ENCODE measurements around the gene ELL. TPM values are rescaled to one million over a fixed set of nuclear protein-coding genes. Genes with fewer than 3 reads are reported as not detected.

Gene ELL
- total RNA-seq, 1 experiment from 2014 or later = 22.9 TPM

DNA sequence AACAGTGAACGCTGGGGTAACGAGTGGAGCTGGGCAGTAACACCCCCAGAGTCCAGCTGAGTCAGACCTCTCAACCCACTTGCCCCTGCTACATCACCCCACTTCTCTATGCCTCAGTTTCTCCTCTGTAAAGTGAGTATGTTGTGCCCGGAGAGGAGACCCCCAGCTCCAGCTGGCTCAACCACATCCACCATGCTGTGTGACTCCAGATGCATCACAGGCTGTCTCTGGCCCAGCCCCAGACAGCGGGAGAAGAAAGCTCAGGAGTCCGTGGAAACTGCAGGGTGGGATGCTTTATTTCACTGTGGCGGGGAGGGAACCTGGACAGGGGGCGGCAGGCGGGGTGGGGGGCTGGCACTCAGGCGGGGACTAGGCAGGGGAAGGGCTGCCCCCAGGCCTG lies 9.6 kb upstream of the ELL start:
- peaks cover 2 to 6% of the 10 kb centered on the region in 2 experiments; a peak in 3 of 4 replicates for H3K36me3 ChIP-seq (ENCODE audit: control insufficient read depth in 1 of 2, insufficient read depth in 2 of 2, low read length in 2 of 2)
- H3K4me2 ChIP-seq (ENCODE audit: low read length) = no peak overlapping the region
- H3K4me3 ChIP-seq (replicated peaks in 1 of 2; ENCODE audit: low read depth in 1 of 2, low read length in 2 of 2) = no peak overlapping the region
- no peaks in the 10 kb centered on the region for H3K9me2 ChIP-seq (ENCODE audit: insufficient read depth)
- no peaks in the 10 kb centered on the region for H3K9me3 ChIP-seq (ENCODE audit: control insufficient read depth in 1 of 2, insufficient read depth in 1 of 2, low read depth in 1 of 2, low read length in 2 of 2)
- no peak overlapping the region for H3K27ac ChIP-seq (ENCODE audit: low read depth, low read length)
- H3K9ac ChIP-seq (ENCODE audit: low read length) = no peak overlapping the region
- DNase-seq (ENCODE audit: low read depth, low spot score) = no peak
- no peaks in the 10 kb centered on the region for H4K20me1 ChIP-seq (ENCODE audit: insufficient read depth)
- no peaks in the 10 kb centered on the region for H3K79me2 ChIP-seq (ENCODE audit: insufficient read depth, low read length)
- H3K4me1 ChIP-seq (ENCODE audit: control insufficient read depth in 1 of 2, insufficient read depth in 2 of 2, low read length in 2 of 2) = peaks cover 2 to 9% of the 10 kb centered on the region in 2 experiments; a peak in 3 of 4 replicates
- intact Hi-C loops (cut with micrococcal nuclease) = no loop called here
- TF ChIP-seq RAD21 (IDR thresholded peaks at IDR 0.05; ENCODE audit: low read depth) = no peak
- H2AFZ ChIP-seq (ENCODE audit: low read depth, low read length, poor library complexity, severe bottlenecking) = no peak overlapping the region
- ChIA-PET RAD21 (ENCODE audit: low non-redundant PET in 1 of 2, low total read pairs in 2 of 2, uncharacterized antibody in 2 of 2, unreplicated experiment in 2 of 2) (no interaction called here), POLR2A (interaction anchor here (0.9 kb wide), 1 partner anchor 26 kb away, joined by 3 read pairs; the partner anchor contains the start of gene KXD1), CTCF (no interaction called here)
- BruUV-seq (replicated peaks) = no TSS peak
- no peaks in the 10 kb centered on the region for H3K27me3 ChIP-seq (ENCODE audit: insufficient read depth, low read length)
- no peak for ATAC-seq

DNA sequence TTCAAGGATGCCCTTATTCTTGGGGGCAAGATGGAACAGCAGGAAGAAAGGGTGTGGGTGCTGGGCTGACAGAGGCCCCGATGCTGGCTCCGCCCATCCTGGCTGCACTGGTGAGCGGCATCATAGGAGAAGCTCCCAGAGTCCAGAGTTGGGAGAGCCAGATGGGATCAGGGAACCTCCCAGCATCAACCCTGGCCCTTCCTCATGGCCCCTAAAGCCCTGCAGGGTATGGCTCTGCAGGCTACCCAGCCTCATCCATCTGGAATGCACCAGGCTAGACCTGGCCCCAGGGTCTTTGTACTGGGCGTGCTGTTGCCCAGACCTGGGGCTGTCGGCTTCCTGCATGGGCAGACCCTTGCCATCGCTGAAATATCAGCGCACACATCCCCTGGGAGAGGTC lies 7.9 kb upstream of the ELL start:
- BruUV-seq (replicated peaks) = no TSS peak
- DNase-seq (ENCODE audit: low read depth, low spot score) = no peak
- H3K27me3 ChIP-seq (ENCODE audit: insufficient read depth, low read length) = no peaks in the 10 kb centered on the region
- ChIA-PET RAD21 (ENCODE audit: low non-redundant PET in 1 of 2, low total read pairs in 2 of 2, uncharacterized antibody in 2 of 2, unreplicated experiment in 2 of 2) (no interaction called here), POLR2A (no interaction called here), CTCF (no interaction called here)
- no peak overlapping the region for H3K4me2 ChIP-seq (ENCODE audit: low read length)
- H3K4me3 ChIP-seq (replicated peaks in 1 of 2; ENCODE audit: low read depth in 1 of 2, low read length in 2 of 2) = no peak overlapping the region
- H2AFZ ChIP-seq (ENCODE audit: low read depth, low read length, poor library complexity, severe bottlenecking) = no peak overlapping the region
- peak; percentile 27 for ATAC-seq
- no peaks in the 10 kb centered on the region for H3K9me2 ChIP-seq (ENCODE audit: insufficient read depth)
- no peak overlapping the region for H3K27ac ChIP-seq (ENCODE audit: low read depth, low read length)
- H3K9ac ChIP-seq (ENCODE audit: low read length) = no peak overlapping the region
- intact Hi-C loops (cut with micrococcal nuclease) = no loop called here
- no peaks in the 10 kb centered on the region for H3K9me3 ChIP-seq (ENCODE audit: control insufficient read depth in 1 of 2, insufficient read depth in 1 of 2, low read depth in 1 of 2, low read length in 2 of 2)
- no peaks in the 10 kb centered on the region for H3K79me2 ChIP-seq (ENCODE audit: insufficient read depth, low read length)
- H3K4me1 ChIP-seq (ENCODE audit: control insufficient read depth in 1 of 2, insufficient read depth in 2 of 2, low read length in 2 of 2) = peaks cover 4 to 15% of the 10 kb centered on the region in 2 experiments; a peak in 3 of 4 replicates
- H4K20me1 ChIP-seq (ENCODE audit: insufficient read depth) = no peaks in the 10 kb centered on the region
- H3K36me3 ChIP-seq (ENCODE audit: control insufficient read depth in 1 of 2, insufficient read depth in 2 of 2, low read length in 2 of 2) = peaks cover 0 to 6% of the 10 kb centered on the region in 2 experiments; a peak in 3 of 4 replicates
- TF ChIP-seq ELF1 (IDR thresholded peaks at IDR 0.05; ENCODE audit: borderline replicate concordance, low read depth) = no peak

DNA sequence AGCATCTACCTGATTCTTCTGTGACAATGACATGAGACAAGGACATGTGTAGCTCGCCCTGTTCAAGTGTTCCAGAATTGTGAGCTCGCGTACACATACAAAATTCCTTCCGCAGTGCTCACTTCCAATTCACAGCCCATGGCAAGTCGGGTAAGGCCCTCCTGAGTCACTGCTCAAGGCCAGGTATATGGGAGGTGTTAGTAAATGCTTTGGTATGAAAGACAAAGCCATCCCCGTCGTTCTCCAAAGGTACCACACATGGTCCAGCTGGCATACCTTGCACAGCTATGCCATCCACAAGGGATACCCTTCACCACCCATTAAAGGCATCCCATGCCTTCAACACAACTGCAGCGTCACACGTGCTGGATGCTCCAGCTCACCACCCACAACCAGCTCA lies 4.4 kb upstream of the ELL start:
- CTCF ChIA-PET = interaction anchor here (0.5 kb wide), 1 partner anchor 25 kb away, joined by 4 read pairs; no protein-coding TSS in a partner anchor
- Histone ChIP-seq H3K4me1 (ENCODE audit: control insufficient read depth in 1 of 2, insufficient read depth in 2 of 2, low read length in 2 of 2) (peaks cover 7 to 27% of the 10 kb centered on the region in 2 experiments), H2AFZ (ENCODE audit: low read depth, low read length, poor library complexity, severe bottlenecking) (no peak overlapping the region), H3K9ac (ENCODE audit: low read length) (no peak overlapping the region), H3K27me3 (ENCODE audit: insufficient read depth, low read length) (no peaks in the 10 kb centered on the region), H3K36me3 (ENCODE audit: control insufficient read depth in 1 of 2, insufficient read depth in 2 of 2, low read length in 2 of 2) (no peaks in the 10 kb centered on the region; a peak in 2 of 4 replicates), H3K27ac (ENCODE audit: low read depth, low read length) (no peak overlapping the region), H3K79me2 (ENCODE audit: insufficient read depth, low read length) (peaks cover 5% of the 10 kb centered on the region), H3K9me3 (ENCODE audit: control insufficient read depth in 1 of 2, insufficient read depth in 1 of 2, low read depth in 1 of 2, low read length in 2 of 2) (no peaks in the 10 kb centered on the region), H3K4me3 (replicated peaks in 1 of 2; ENCODE audit: low read depth in 1 of 2, low read length in 2 of 2) (no peak overlapping the region), H3K4me2 (ENCODE audit: low read length) (peak overlapping the region; percentile 15), H3K9me2 (ENCODE audit: insufficient read depth) (no peaks in the 10 kb centered on the region), H4K20me1 (ENCODE audit: insufficient read depth) (no peaks in the 10 kb centered on the region)
- DNase-seq (ENCODE audit: low read depth, low spot score) = peak; percentile 26
- RAD21 ChIA-PET (ENCODE audit: low non-redundant PET in 1 of 2, low total read pairs in 2 of 2, uncharacterized antibody in 2 of 2, unreplicated experiment in 2 of 2) = interaction anchor here in 1 of 2 experiments (1.1 kb wide), 1 partner anchor 31 kb away, joined by 4 read pairs; the partner anchor contains the start of gene KXD1
- no peak for TF ChIP-seq SIN3A (IDR thresholded peaks at IDR 0.05; ENCODE audit: low read depth)
- TF ChIP-seq ZNF274 (IDR thresholded peaks at IDR 0.05; ENCODE audit: low read depth, low read length) = no peak
- TF ChIP-seq, protein P1, sequence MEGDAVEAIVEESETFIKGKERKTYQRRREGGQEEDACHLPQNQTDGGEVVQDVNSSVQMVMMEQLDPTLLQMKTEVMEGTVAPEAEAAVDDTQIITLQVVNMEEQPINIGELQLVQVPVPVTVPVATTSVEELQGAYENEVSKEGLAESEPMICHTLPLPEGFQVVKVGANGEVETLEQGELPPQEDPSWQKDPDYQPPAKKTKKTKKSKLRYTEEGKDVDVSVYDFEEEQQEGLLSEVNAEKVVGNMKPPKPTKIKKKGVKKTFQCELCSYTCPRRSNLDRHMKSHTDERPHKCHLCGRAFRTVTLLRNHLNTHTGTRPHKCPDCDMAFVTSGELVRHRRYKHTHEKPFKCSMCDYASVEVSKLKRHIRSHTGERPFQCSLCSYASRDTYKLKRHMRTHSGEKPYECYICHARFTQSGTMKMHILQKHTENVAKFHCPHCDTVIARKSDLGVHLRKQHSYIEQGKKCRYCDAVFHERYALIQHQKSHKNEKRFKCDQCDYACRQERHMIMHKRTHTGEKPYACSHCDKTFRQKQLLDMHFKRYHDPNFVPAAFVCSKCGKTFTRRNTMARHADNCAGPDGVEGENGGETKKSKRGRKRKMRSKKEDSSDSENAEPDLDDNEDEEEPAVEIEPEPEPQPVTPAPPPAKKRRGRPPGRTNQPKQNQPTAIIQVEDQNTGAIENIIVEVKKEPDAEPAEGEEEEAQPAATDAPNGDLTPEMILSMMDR (IDR thresholded peaks at IDR 0.05 in 2 of 3, conservative IDR thresholded peaks at IDR 0.05 in 1 of 3; ENCODE audit: borderline replicate concordance in 1 of 3, insufficient read depth in 1 of 3, low read depth in 2 of 3, low read length in 2 of 3) = no peak
- TF ChIP-seq FOSL1 (IDR thresholded peaks at IDR 0.05; ENCODE audit: low read depth) = no peak
- TF ChIP-seq CEBPB (IDR thresholded peaks at IDR 0.05; ENCODE audit: low read depth) = no peak
- no peak for TF ChIP-seq EGR1 (IDR thresholded peaks at IDR 0.05; ENCODE audit: low read depth)
- TF ChIP-seq POLR2A (IDR thresholded peaks at IDR 0.05; ENCODE audit: borderline replicate concordance, extremely low read depth, insufficient read depth, insufficient read length) = no peak
- TF ChIP-seq ZFX (IDR thresholded peaks at IDR 0.05) = no peak
- no peak for TF ChIP-seq JUND (IDR thresholded peaks at IDR 0.05)
- TF ChIP-seq SP1 (IDR thresholded peaks at IDR 0.05; ENCODE audit: low read depth) = no peak
- no peak for TF ChIP-seq SRF (IDR thresholded peaks at IDR 0.05; ENCODE audit: low read depth)
- TF ChIP-seq TCF7L2 (IDR thresholded peaks at IDR 0.05; ENCODE audit: borderline replicate concordance, extremely low read depth, insufficient read depth, insufficient read length) = no peak
- POLR2A ChIA-PET = interaction anchor here (0.5 to 1.0 kb wide), 3 partner anchors 8 to 110 kb away, joined by 3 read pairs; partner anchors contain the start of gene KXD1
- intact Hi-C loops (cut with micrococcal nuclease) = no loop called here
- no peak for ATAC-seq
- no TSS peak for BruUV-seq (replicated peaks)
